WTC11 (cell line): ENCODE results near the gene GLRA1.

Experiments
- ATF3 ChIP-seq: sonication (generic); formaldehyde crosslinking; conservative IDR thresholded peaks from 2 replicates; pipeline ENCODE4 v1.8.1; 2022; ENCODE audit warnings: mild to moderate bottlenecking, missing genetic modification reagents
- CTCF ChIP-seq: fragments of 200-600 bp; IDR thresholded peaks from 2 replicates; pipeline ENCODE4 v1.8.0; 2022; ENCODE audit warnings: antibody characterized with exemption
- E2F1 ChIP-seq: sonication (generic); formaldehyde crosslinking; IDR thresholded peaks from 2 replicates; pipeline ENCODE4 v1.8.0; 2022; ENCODE audit warnings: mild to moderate bottlenecking, missing genetic modification reagents
- E2F4 ChIP-seq: sonication (generic); formaldehyde crosslinking; IDR thresholded peaks from 2 replicates; pipeline ENCODE4 v1.8.1; 2022; ENCODE audit warnings: low read depth, mild to moderate bottlenecking, moderate library complexity, missing genetic modification reagents, borderline replicate concordance
- FOXJ3 ChIP-seq: sonication (generic); formaldehyde crosslinking; IDR thresholded peaks from 2 replicates; pipeline ENCODE4 v1.9.0; 2021; ENCODE audit warnings: missing genetic modification reagents, mild to moderate bottlenecking, borderline replicate concordance
- FOXP1 ChIP-seq: sonication (generic); formaldehyde crosslinking; IDR thresholded peaks from 2 replicates; pipeline ENCODE4 v1.8.0; 2022; ENCODE audit warnings: missing genetic modification reagents, mild to moderate bottlenecking, moderate library complexity, borderline replicate concordance
- IRF2 ChIP-seq: sonication (generic); formaldehyde crosslinking; IDR thresholded peaks from 2 replicates; pipeline ENCODE4 v1.8.0; 2022; ENCODE audit warnings: low read depth, missing genetic modification reagents, borderline replicate concordance
- MLX ChIP-seq: sonication (generic); formaldehyde crosslinking; IDR thresholded peaks from 2 replicates; pipeline ENCODE4 v1.8.1; 2023; ENCODE audit warnings: mild to moderate bottlenecking, missing genetic modification reagents, moderate library complexity
- SP1 ChIP-seq: sonication (generic); formaldehyde crosslinking; conservative IDR thresholded peaks from 2 replicates; pipeline ENCODE4 v1.8.1; 2022; ENCODE audit warnings: missing genetic modification reagents
- ZBTB43 ChIP-seq: sonication (generic); formaldehyde crosslinking; IDR thresholded peaks from 2 replicates; pipeline ENCODE4 v1.8.1; 2023; ENCODE audit warnings: mild to moderate bottlenecking, missing genetic modification reagents
- ZNF232 ChIP-seq: sonication (generic); formaldehyde crosslinking; IDR thresholded peaks from 2 replicates; pipeline ENCODE4 v1.8.0; 2022; ENCODE audit warnings: mild to moderate bottlenecking, missing genetic modification reagents
- ZNF423 ChIP-seq: fragments of 250-450 bp; sonication (Bioruptor Pico); IDR thresholded peaks from 2 replicates; pipeline ENCODE4 v2.1.2; 2022; ENCODE audit warnings: mild to moderate bottlenecking, moderate library complexity

GRCh38 chr5:151829370-151829769 lies 95.3 kb downstream of the GLRA1 start:
- TF ChIP-seq CTCF (no peak), FOXJ3 (CRISPR knock-in tag) (no peak), SP1 (no peak), IRF2 (no peak), ZNF423 (no peak), E2F1 (CRISPR knock-in tag) (no peak), ZBTB43 (no peak), ATF3 (no peak), MLX (CRISPR knock-in tag) (no peak), FOXP1 (CRISPR knock-in tag) (no peak), ZNF232 (no peak), E2F4 (CRISPR knock-in tag) (no peak)
